ENCODE measurements around the gene TBX2. TPM values are rescaled to one million over a fixed set of nuclear protein-coding genes. Genes with fewer than 3 reads are reported as not detected.
"Not testable (repeated sequence)": the region's sequence is repeated elsewhere in the genome, so short reads cannot be mapped to it uniquely, and the experiment has no call there.

TBX2 gene
- total RNA-seq, 4 donors from 2014 or later, result 19.0 to 33.6 (median 22.8) TPM

GRCh38 chr17:61353615-61354014, 46.0 kb upstream of the TBX2 start:
- 93 to 100% methylated on average over 3 to 9 of the region's 12 CpGs for WGBS, 2 donors (ENCODE audit: low coverage in 1 of 2)
- H3K4me3 ChIP-seq, result no peak overlapping the region
- ATAC-seq, result no peak
- no peak overlapping the region for H3K27ac ChIP-seq
- no peaks in the 10 kb centered on the region for H3K36me3 ChIP-seq
- H3K9me3 ChIP-seq, result no peaks in the 10 kb centered on the region
- TF ChIP-seq, protein P1, sequence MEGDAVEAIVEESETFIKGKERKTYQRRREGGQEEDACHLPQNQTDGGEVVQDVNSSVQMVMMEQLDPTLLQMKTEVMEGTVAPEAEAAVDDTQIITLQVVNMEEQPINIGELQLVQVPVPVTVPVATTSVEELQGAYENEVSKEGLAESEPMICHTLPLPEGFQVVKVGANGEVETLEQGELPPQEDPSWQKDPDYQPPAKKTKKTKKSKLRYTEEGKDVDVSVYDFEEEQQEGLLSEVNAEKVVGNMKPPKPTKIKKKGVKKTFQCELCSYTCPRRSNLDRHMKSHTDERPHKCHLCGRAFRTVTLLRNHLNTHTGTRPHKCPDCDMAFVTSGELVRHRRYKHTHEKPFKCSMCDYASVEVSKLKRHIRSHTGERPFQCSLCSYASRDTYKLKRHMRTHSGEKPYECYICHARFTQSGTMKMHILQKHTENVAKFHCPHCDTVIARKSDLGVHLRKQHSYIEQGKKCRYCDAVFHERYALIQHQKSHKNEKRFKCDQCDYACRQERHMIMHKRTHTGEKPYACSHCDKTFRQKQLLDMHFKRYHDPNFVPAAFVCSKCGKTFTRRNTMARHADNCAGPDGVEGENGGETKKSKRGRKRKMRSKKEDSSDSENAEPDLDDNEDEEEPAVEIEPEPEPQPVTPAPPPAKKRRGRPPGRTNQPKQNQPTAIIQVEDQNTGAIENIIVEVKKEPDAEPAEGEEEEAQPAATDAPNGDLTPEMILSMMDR (IDR thresholded peaks at IDR 0.05), result no peak
- TF ChIP-seq EP300 (IDR thresholded peaks at IDR 0.05) (no peak), POLR2A (IDR thresholded peaks at IDR 0.05) (no peak), POLR2AphosphoS5 (IDR thresholded peaks at IDR 0.05) (no peak)
- no peaks in the 10 kb centered on the region for H3K4me1 ChIP-seq
- no peaks in the 10 kb centered on the region for H3K27me3 ChIP-seq

GRCh38 chr17:61354895-61355874, 44.5 kb upstream of the TBX2 start:
- TF ChIP-seq, protein P1 (IDR thresholded peaks at IDR 0.05), result no peak
- TF ChIP-seq POLR2AphosphoS5 (IDR thresholded peaks at IDR 0.05) (no peak), EP300 (IDR thresholded peaks at IDR 0.05) (no peak), POLR2A (IDR thresholded peaks at IDR 0.05) (no peak)
- Histone ChIP-seq H3K4me3 (no peak overlapping the region), H3K4me1 (no peaks in the 10 kb centered on the region), H3K9me3 (no peaks in the 10 kb centered on the region), H3K27me3 (no peaks in the 10 kb centered on the region), H3K36me3 (no peaks in the 10 kb centered on the region), H3K27ac (no peak overlapping the region)
- 77 to 80% methylated on average over 5 to 6 of the region's 10 CpGs for WGBS, 2 donors (ENCODE audit: low coverage in 1 of 2)
- ATAC-seq, result no peak

DNA sequence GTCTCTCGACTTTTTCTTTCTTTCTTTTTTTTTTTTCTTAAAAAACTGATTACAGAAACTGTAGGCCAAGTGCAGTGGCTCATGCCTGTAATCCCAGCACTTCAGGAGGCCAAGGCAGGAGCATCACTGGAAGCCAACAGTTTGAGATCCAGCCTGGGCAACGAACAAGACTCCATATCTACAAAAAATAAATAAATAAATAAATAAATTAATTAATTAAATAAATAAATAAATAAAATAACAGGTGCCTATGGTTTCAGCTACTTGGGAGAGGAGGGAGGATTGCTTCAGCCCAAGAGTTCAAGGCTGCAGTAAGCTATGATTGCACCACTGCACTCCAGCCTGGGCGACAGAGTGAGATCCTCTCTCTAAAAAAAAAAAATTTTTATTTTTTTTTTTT, 42.6 kb upstream of the TBX2 start:
- not testable (repeated sequence) for H3K4me1 ChIP-seq, H3K27me3 ChIP-seq, ATAC-seq, H3K27ac ChIP-seq, H3K36me3 ChIP-seq, H3K9me3 ChIP-seq, H3K4me3 ChIP-seq
- 81 to 100% methylated on average over 1 to 2 of the region's 3 CpGs for WGBS, 2 donors (ENCODE audit: low coverage in 1 of 2)

DNA sequence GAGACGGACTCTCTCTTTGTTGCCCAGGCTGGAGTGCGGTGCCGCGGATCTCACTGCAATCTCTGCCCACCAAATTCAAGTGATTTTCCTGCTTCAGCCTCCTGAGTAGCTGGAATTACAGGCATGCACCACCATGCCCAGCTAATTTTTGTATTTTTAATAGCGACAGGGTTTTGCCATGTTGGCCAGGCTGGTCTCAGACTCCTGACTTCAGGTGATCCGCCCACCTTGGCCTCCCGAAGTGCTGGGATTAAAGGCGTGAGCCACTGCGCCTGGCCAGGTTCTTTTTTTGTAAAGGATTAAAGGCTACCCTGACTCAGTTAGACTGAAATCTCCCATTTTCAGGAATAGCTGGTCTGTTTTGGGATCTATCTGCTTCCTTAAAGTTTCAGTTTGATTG, 40.1 kb upstream of the TBX2 start:
- H3K27ac ChIP-seq, H3K9me3 ChIP-seq, H3K4me3 ChIP-seq, ATAC-seq, H3K27me3 ChIP-seq, H3K4me1 ChIP-seq, H3K36me3 ChIP-seq: not testable (repeated sequence)
- 93 to 96% methylated on average over 7 to 8 of the region's 9 CpGs for WGBS, 2 donors (ENCODE audit: low coverage in 1 of 2)

- no peak overlapping the region for H3K27ac ChIP-seq
Measured at GRCh38 chr17:61360318-61360943, 39.2 kb upstream of the TBX2 start.

More at GRCh38 chr17:61360318-61360943, 39.2 kb upstream of the TBX2 start:
- Histone ChIP-seq H3K9me3 (no peaks in the 10 kb centered on the region), H3K4me3 (no peak overlapping the region), H3K36me3 (no peaks in the 10 kb centered on the region), H3K4me1 (no peaks in the 10 kb centered on the region), H3K27me3 (no peaks in the 10 kb centered on the region)
- WGBS, 2 donors (ENCODE audit: low coverage in 1 of 2), result 92 to 100% methylated on average over 1 to 3 of the region's 3 CpGs
- ATAC-seq, result no peak
- no peak for TF ChIP-seq EP300 (IDR thresholded peaks at IDR 0.05)
- TF ChIP-seq POLR2A (IDR thresholded peaks at IDR 0.05), result no peak
- TF ChIP-seq POLR2AphosphoS5 (IDR thresholded peaks at IDR 0.05), result no peak
- TF ChIP-seq, protein P1 (IDR thresholded peaks at IDR 0.05), result no peak
